Suprapubic skin (tissue), 3 donors: ENCODE data around the gene ATXN2.

Experiments used
- CTCF ChIP-seq, 2 donors: fragments of 200-600 bp in 1 of 2; fragments of 450-650 bp in 1 of 2; sonication (generic) in 1 of 2; IDR thresholded peaks; one replicate each; pipeline ENCODE4 v1.5.1; 2016 to 2019; ENCODE audit warnings: antibody characterized with exemption in 2 of 2, mild to moderate bottlenecking in 1 of 2, moderate library complexity in 1 of 2
- POLR2A ChIP-seq, 2 donors: fragments of 450-650 bp; IDR thresholded peaks; one replicate each; pipeline ENCODE4 v1.6.1; 2017; ENCODE audit warnings: antibody characterized with exemption in 2 of 2, mild to moderate bottlenecking in 2 of 2, moderate library complexity in 2 of 2

GRCh38 chr12:111590552-111590951 is 8.6 kb downstream of the ATXN2 start:
- no peak for TF ChIP-seq CTCF (IDR thresholded peaks at IDR 0.05)
- no peak for TF ChIP-seq POLR2A (IDR thresholded peaks at IDR 0.05)
